HG03108 (cell line): Measurements from ENCODE around the gene IFI16.

Experiments used
- ATAC-seq: cut with Tn5 transposase; IDR thresholded peaks from one replicate; pipeline ENCODE4 v1.9.1; 2021; ENCODE audit warnings: moderate library complexity; ENCODE audit not compliant: unreplicated experiment

Gene IFI16

GRCh38 chr1:159009704-159010361 lies at the start of gene IFI16:
Gene IFI16, plus strand, starts transcription at chr1:159009907. Its CDS starts 4,774 bp downstream, at chr1:159014681.
- ATAC-seq = peak; percentile 43

DNA sequence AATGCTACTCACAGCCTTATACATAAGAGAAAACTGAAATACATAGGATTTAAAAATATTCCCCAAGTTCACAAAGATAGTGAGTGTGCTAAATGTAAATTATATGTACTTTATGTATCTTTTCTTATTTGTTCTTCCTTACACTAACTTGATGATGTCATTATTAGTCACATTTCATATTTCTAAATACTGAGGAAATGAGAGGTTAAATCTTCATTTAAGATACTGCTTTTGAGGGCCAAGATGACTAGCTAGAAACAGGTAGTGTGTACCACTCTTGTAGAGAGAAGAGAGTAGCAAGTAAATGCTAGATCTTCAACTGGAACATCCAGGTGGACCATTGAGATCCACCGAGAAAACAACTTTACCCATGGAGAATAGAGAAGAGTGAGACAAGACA lies 48.5 kb upstream of the IFI16 start:
- ATAC-seq = no peak

GRCh38 chr1:158962983-158963382 lies 46.7 kb upstream of the IFI16 start:
- ATAC-seq = no peak

GRCh38 chr1:158969166-158969565 lies 40.5 kb upstream of the IFI16 start:
- ATAC-seq = no peak

DNA sequence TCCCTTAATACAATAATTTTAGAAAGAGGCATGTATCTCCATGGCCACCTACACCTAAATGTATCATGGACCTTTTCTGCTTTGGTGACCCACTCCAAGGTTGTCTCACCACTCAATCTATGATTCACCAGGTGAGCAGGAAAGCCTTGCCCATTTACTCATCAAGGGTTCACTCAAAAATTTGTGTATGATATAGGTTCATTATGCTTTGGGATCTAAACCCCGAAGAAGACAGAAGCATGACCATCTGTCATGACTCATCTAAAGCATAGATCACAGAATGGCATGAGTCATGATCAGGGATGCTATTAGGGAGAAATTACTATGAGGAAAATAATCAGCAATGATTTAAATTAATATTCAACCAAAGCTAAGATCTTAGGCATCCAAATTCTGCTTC lies 39.9 kb upstream of the IFI16 start:
- no peak for ATAC-seq

DNA sequence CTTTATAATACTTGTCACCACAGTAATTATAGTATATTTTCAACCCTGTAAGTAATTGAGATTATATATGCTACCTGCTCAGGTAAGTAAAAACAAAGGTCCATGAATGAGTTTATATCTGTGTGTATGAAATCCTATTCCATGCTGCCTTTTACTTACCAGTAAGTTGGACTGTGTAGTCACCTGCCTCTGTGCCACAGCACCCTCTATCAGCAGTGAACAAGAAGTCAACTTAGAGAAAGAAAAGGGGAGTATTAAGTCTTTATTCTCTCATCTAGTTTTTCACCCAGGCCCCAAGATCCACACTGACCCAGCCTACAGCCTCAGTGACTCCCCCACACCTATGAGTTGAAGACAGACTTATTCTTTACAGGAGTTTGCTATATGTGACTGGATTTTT lies 36.9 kb upstream of the IFI16 start:
- ATAC-seq = no peak

- no peak for ATAC-seq
Measured at GRCh38 chr1:158976219-158976618, 33.5 kb upstream of the IFI16 start.

DNA sequence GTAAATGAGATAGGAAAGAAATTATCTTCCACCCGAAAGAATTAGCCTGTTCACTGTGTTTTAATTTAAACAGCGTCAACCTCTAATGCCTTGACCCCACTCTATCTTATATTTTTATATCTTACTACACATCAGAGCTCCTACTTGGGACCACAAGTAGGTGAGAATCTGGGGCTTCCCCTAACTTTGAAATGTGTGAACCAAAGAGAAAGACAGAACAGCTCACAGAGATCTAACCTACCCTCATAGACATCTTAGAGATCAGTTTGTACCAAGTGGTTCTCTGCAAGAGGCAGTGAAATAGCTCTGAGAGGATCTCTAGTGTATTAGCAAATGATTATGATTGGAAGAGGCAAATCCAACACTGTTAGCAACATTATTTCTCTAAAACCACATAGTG lies 31.0 kb upstream of the IFI16 start:
- no peak for ATAC-seq

- no peak for ATAC-seq
Measured at GRCh38 chr1:158979229-158979628, 30.5 kb upstream of the IFI16 start.

DNA sequence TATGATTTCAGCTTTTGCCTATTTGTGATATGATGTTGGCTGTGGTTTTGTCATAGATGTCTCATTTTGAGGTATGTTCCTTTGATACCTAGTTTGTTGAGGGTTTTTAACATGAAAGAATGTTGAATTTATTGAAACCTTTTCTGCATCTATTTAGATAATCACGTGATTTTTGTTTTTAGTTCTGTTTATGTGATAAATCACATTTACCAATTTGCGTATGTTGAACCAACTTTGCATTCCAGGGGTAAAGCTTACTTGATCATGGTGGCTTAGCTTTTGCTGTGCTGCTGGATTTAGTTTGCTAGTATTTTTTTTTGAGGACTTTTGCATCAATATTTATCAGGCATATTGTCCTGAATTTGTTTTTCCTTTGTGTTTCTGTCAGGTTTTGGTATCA lies 26.5 kb upstream of the IFI16 start:
- ATAC-seq = no peak

GRCh38 chr1:158984386-158984785 lies 25.3 kb upstream of the IFI16 start:
- no peak for ATAC-seq

DNA sequence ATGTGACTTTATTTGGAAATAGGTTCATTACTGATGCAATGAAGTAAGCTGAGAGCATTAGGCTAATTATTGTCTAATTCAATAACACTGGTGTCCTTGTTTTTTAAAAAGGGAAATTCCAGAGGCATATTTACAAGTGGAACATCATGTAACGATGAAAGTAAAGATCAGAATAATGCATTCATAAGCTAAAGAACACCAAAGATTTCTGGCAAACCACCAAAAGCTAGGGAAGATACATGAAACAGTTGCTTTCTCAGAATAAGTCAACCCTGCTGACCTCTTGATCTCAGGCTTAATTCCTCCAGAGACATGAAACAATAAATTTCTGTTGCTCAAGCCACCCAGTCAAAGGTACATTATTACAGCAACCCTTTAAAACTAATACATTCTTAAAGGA lies 20.3 kb upstream of the IFI16 start:
- no peak for ATAC-seq

DNA sequence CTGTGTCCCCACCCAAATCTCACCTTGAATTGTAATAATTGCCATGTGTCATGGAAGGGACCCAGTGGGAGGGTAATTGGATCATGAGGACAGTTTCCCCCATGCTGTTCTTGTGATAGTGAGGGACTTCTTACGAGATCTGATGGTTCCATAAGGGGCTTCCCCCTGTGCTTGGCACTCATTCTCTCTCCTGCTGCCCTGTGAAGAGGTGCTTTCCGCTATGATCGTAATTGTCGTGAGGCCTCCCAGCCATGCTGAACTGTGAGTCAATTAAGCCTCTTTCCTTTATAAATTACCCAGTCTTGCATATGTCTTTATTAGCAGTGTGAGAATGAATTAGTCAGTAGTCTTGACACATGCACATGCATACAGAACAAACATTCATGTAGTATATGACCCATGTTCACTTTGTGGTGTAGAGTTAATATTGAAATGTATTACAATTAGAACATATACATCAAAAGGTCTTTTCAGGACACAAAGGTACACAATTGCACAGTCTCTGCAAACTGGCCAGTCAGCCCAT lies 16.9 kb upstream of the IFI16 start:
- no peak for ATAC-seq

GRCh38 chr1:158996998-158997397 lies 12.7 kb upstream of the IFI16 start:
- ATAC-seq = no peak

- ATAC-seq = no peak
Measured at GRCh38 chr1:158998037-158998780, 11.5 kb upstream of the IFI16 start.

GRCh38 chr1:158998781-158999161 lies 10.9 kb upstream of the IFI16 start:
- ATAC-seq = no peak

GRCh38 chr1:158999316-159000069 lies 10.2 kb upstream of the IFI16 start:
- ATAC-seq = no peak

GRCh38 chr1:159000070-159000409 lies 9.7 kb upstream of the IFI16 start:
- ATAC-seq = no peak

- ATAC-seq = no peak
Measured at GRCh38 chr1:159000625-159001024, 9.1 kb upstream of the IFI16 start.

DNA sequence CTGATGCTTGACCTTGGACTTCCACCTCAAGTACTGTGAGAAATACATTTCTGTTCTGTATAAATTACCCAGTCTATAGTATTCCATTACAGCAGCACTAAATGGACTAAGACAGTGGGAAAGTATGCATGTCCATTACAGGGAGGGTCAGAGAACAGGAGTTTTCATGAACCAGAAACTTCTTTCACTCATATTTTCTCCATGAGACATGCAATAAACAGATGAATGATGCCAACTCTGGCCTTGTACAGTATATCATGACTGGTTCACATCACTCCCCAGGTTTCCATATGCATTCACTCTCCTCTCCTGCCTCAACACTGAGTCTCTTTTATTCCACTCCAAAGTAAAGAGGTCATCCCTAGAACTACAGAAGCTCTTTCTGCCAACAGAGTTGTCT lies 4.5 kb upstream of the IFI16 start:
- no peak for ATAC-seq

- ATAC-seq = no peak
Measured at GRCh38 chr1:159005676-159006075, 4.0 kb upstream of the IFI16 start.
